Endometrial microvascular endothelial cells (primary cell): ENCODE data around the gene EXOC3L2. TPM values are rescaled to one million over a fixed set of nuclear protein-coding genes. Genes with fewer than 3 reads are reported as not detected.

ENCODE experiments used
- in situ Hi-C: cut with HindIII; loops from 2 replicates; pipeline ENCODE4 v1.10.0; 2017; ENCODE audit warnings: low sequenced_read_pairs, low pct_unique_long_range_greater_than_20kb; ENCODE audit errors: inconsistent ontology term
- total RNA-seq: library from RNA; depleted of rRNA; stranded (reverse); fragments of >200 nt; gene quantifications from one replicate; pipeline ENCODE4 v1.2.3, GENCODE V29; 2015; ENCODE audit errors: inconsistent ontology term

Gene EXOC3L2
- total RNA-seq, 1 donor from 2014 or later, result 2.5 TPM

GRCh38 chr19:45189971-45190370, 55.2 kb downstream of the EXOC3L2 start:
- in situ Hi-C loops, result no loop called here

GRCh38 chr19:45187421-45188100, 57.6 kb downstream of the EXOC3L2 start:
- in situ Hi-C loops, result no loop called here

- in situ Hi-C loops, result no loop called here
These were observed 58.5 kb downstream of the EXOC3L2 start for GRCh38 chr19:45186509-45187334.

GRCh38 chr19:45184115-45184514, 61.1 kb downstream of the EXOC3L2 start:
- in situ Hi-C loops, result no loop called here

- in situ Hi-C loops, result no loop called here
These were observed 62.4 kb downstream of the EXOC3L2 start for GRCh38 chr19:45182758-45183157.

- in situ Hi-C loops, result no loop called here
These were observed 64.3 kb downstream of the EXOC3L2 start for GRCh38 chr19:45180936-45181335.

- in situ Hi-C loops, result no loop called here
These were observed 65.3 kb downstream of the EXOC3L2 start for GRCh38 chr19:45179892-45180370.

GRCh38 chr19:45179072-45179891, 65.9 kb downstream of the EXOC3L2 start:
- in situ Hi-C loops, result no loop called here

- in situ Hi-C loops, result no loop called here
These were observed 66.7 kb downstream of the EXOC3L2 start, which contains the start of gene BLOC1S3 for GRCh38 chr19:45178262-45179071. TSS of gene BLOC1S3 (plus strand) at chr19:45178784. CDS start at chr19:45179297, 513 bp downstream.

GRCh38 chr19:45177817-45178261, 67.4 kb downstream of the EXOC3L2 start, which contains the start of gene TRAPPC6A:
TSS of gene TRAPPC6A (minus strand) at chr19:45178237. CDS start at chr19:45178218, 19 bp downstream.
- in situ Hi-C loops, result no loop called here

- in situ Hi-C loops, result no loop called here
These were observed 69.5 kb downstream of the EXOC3L2 start for GRCh38 chr19:45175515-45176345.

GRCh38 chr19:45173816-45174215, 71.4 kb downstream of the EXOC3L2 start:
- in situ Hi-C loops, result no loop called here

GRCh38 chr19:45172611-45173208, 72.5 kb downstream of the EXOC3L2 start:
- in situ Hi-C loops, result no loop called here

GRCh38 chr19:45172173-45172572, 73.0 kb downstream of the EXOC3L2 start:
- in situ Hi-C loops, result no loop called here

- in situ Hi-C loops, result no loop called here
These were observed 74.0 kb downstream of the EXOC3L2 start for GRCh38 chr19:45171211-45171623.

GRCh38 chr19:45170146-45171106, 74.8 kb downstream of the EXOC3L2 start:
- in situ Hi-C loops, result no loop called here
